GM21390 (cell line): ENCODE results near the gene MECR.
A peak's percentile ranks its signal among the peaks of the same experiment; 100 is the strongest.
"Not testable (repeated sequence)": the region's sequence is repeated elsewhere in the genome, so short reads cannot be mapped to it uniquely, and the experiment has no call there.

Experiments used
- ATAC-seq: cut with Tn5 transposase; IDR thresholded peaks from one replicate; pipeline ENCODE4 v1.9.1; 2021; ENCODE audit not compliant: unreplicated experiment

Gene MECR

GRCh38 chr1:29237129-29237821 lies 6.5 kb upstream of the MECR start:
- no peak for ATAC-seq

GRCh38 chr1:29236712-29237128 lies 6.0 kb upstream of the MECR start:
- no peak for ATAC-seq

- ATAC-seq: no peak
Measured at GRCh38 chr1:29235955-29236711, 5.4 kb upstream of the MECR start, which contains the start of gene PTPRU. Gene PTPRU (plus strand): TSS chr1:29236522. CDS start chr1:29236645, 123 bp downstream.

- ATAC-seq: not testable (repeated sequence)
Measured at GRCh38 chr1:29234881-29235280, 4.1 kb upstream of the MECR start.

- ATAC-seq: no peak
Measured at GRCh38 chr1:29234471-29234870, 3.7 kb upstream of the MECR start.

- no peak for ATAC-seq
Measured at GRCh38 chr1:29233693-29234092, 3.0 kb upstream of the MECR start.

GRCh38 chr1:29232387-29232786 lies 1.7 kb upstream of the MECR start:
- ATAC-seq: no peak

GRCh38 chr1:29230204-29230552 lies 556 bp downstream of the MECR start:
- no peak for ATAC-seq

- no peak for ATAC-seq
Measured at GRCh38 chr1:29227511-29227910, 3.2 kb downstream of the MECR start.

GRCh38 chr1:29225361-29225760 lies 5.4 kb downstream of the MECR start:
- no peak for ATAC-seq

GRCh38 chr1:29224356-29224837 lies 6.3 kb downstream of the MECR start:
- ATAC-seq: no peak

- ATAC-seq: no peak
Measured at GRCh38 chr1:29223521-29223920, 7.2 kb downstream of the MECR start.

GRCh38 chr1:29222686-29223085 lies 8.0 kb downstream of the MECR start:
- ATAC-seq: no peak

GRCh38 chr1:29222260-29222659 lies 8.5 kb downstream of the MECR start:
- ATAC-seq: not testable (repeated sequence)

- ATAC-seq: no peak
Measured at GRCh38 chr1:29221296-29221695, 9.4 kb downstream of the MECR start.

- ATAC-seq: no peak
Measured at GRCh38 chr1:29218223-29218622, 12.5 kb downstream of the MECR start.

- no peak for ATAC-seq
Measured at GRCh38 chr1:29217633-29218032, 13.1 kb downstream of the MECR start.

- no peak for ATAC-seq
Measured at GRCh38 chr1:29213055-29213454, 17.7 kb downstream of the MECR start.

- peak; percentile 10 for ATAC-seq
Measured at GRCh38 chr1:29211086-29212030, 19.4 kb downstream of the MECR start.

GRCh38 chr1:29210278-29211085 lies 20.3 kb downstream of the MECR start:
- ATAC-seq: peak; percentile 74
